Astrocyte of the cerebellum (primary cell): Measurements from ENCODE around the gene LPCAT1.

Source experiments
- DNase-seq: peaks from one replicate; pipeline ENCODE4 v3.0.0-alpha.2; 2011; ENCODE audit warnings: low read depth
- H3K4me3 ChIP-seq: 2 replicates; pipeline ENCODE4 v1.5.1; 2011; ENCODE audit warnings: mild to moderate bottlenecking, low read depth, low read length, moderate library complexity
- CTCF ChIP-seq: IDR thresholded peaks from 2 replicates; pipeline ENCODE4 v1.5.1; 2012; ENCODE audit warnings: low read length, low read depth, moderate library complexity, mild to moderate bottlenecking; ENCODE audit errors: missing control alignments
- in situ Hi-C: cut with HindIII; loops from 2 replicates; pipeline ENCODE4 v1.10.0; 2017; ENCODE audit warnings: low sequenced_read_pairs

Gene LPCAT1

DNA sequence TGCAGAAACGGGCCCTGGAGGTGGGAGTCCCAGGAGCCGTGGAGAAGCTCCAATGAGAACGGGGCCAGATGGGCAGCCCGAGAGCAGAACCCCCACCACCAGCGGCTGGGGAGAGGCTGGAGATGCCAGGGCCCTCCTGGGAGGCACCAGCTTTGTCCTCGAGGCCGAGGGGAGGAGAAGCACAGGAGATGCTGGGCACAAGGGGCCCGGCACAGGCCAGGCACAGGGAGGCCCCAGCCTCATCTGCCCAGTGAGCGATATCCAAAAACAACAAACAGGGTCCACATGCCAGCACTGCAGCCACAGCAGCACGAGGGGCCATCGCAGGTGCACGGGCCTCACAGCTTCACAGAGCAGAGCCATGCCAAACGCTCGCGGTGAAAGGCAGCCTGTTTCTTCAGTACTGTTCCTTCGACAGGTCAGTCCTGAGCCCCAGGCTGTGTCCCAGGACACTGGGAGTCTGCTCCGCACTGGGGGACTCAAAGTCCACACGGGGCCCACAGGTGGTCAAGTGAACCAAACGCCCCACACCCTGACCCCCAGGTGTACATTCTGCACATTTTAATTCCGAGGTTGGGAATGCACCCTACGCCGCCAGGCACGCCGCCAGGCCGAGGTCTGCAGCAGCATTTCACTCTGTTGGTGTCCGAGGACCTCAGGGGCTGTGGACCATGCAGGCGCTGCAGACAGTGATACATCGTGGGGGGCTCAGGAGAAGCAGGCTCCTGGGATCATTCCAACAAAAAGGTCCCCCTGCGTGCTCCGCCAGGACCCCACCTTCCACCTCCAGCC lies 9.5 kb downstream of the LPCAT1 start:
- no peak overlapping the region for H3K4me3 ChIP-seq
- in situ Hi-C loops = no loop called here
- no peak for TF ChIP-seq CTCF
- DNase-seq = no peak

DNA sequence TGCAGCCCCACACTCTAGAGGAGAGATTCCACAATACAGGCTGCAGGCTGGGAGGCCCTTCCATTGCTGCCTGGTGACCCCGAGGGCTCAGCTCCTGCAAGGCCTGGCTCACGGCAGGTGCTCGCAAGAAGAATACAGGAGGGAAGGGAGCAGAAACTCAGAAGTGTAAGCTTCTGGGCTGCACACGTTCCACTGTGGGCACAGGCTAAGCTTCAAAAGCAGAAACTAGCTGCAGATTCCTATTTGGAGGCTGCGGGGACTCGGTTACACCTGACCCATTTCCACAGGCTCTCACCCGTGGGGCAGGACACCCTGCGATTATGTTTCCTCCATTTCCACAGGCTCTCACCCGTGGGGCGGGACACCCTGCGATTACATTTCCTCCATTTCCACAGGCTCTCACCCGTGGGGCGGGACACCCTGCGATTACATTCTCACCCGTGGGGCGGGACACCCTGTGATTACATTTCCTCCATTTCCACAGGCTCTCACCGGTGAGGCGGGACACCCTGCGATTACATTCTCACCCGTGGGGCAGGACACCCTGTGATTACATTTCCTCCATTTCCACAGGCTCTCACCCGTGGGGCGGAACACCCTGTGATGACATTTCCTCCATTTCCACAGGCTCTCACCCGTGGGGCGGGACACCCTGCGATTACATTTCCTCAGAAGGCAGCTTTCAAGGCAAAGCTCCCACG lies 10.3 kb downstream of the LPCAT1 start:
- no peak for TF ChIP-seq CTCF
- in situ Hi-C loops = no loop called here
- no peak for DNase-seq
- no peak overlapping the region for H3K4me3 ChIP-seq

- DNase-seq = no peak
- in situ Hi-C loops = no loop called here
- no peak for TF ChIP-seq CTCF
- H3K4me3 ChIP-seq = no peak overlapping the region
Measured at GRCh38 chr5:1512541-1513291, 11.0 kb downstream of the LPCAT1 start.

DNA sequence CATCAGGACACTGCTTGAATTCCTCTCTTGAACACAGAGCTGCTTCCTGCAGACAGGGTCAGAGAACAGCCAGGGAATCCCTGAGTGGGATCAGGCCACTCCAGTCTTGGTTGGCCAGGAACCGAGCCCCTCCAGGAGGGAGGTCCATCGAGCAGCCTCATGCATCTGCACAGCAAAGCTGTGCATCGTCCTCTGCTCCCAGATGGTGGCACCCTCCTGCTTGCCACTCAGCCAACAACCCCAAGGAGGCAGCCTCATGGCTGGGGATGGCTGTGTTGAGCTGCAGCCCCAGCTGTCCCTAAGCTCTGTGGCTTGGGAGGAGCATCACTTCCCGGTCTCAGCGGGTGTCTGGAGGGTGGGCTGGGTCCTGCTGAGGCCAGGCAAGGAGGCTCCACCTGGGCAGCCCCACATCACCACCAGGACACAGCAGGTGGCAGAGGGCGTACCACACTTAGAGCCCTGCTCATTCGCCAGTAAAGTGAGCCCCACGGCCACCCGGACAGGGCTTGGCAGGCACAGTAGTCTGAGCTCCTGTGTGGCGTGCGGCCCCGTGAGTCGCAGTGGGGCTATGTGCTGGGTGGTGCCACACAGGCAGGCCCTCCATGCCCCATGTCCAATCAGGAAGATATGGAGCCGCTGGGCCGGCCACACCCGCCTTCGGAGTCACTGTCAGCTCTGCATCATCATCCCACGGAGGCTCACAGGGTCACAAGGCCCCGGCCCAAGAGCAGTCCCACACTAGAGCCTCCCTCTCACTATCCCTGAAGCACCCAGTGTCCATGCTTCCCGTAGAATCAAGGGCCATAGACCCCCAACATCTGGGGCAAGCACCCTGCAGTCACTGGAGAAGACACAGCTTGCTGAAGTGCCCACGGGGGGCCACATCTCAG lies 11.9 kb downstream of the LPCAT1 start:
- no peak overlapping the region for H3K4me3 ChIP-seq
- peak; percentile 16 for TF ChIP-seq CTCF
- in situ Hi-C loops = no loop called here
- no peak for DNase-seq

DNA sequence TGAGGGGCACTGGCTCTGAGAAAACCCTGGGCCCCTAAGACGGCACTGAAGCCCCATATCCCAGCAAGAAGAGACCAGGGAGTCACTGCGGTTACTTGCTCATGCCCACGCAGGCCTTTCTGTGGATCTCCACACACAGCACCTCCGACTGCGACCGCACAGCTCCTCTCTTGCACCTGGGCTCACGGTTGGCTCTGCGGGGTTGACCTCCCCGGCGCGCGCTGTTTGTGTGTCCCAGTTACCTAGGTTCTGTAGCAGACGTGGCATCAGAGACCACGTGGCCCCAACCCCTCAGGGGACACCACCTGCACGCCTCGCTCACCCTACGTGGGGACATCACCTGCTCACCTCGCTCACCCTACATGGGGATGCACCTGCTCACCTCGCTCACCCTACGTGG lies 12.7 kb downstream of the LPCAT1 start:
- TF ChIP-seq CTCF = no peak
- H3K4me3 ChIP-seq = no peak overlapping the region
- in situ Hi-C loops = no loop called here
- no peak for DNase-seq

- DNase-seq = no peak
- no peak for TF ChIP-seq CTCF
- in situ Hi-C loops = no loop called here
- H3K4me3 ChIP-seq = no peak overlapping the region
Measured at GRCh38 chr5:1510631-1511030, 13.1 kb downstream of the LPCAT1 start.
